H1 (cell line): ENCODE measurements around the gene CYP2F1. TPM values are rescaled to one million over a fixed set of nuclear protein-coding genes. Genes with fewer than 3 reads are reported as not detected.

Source experiments
- CTCF ChIA-PET: fragments of 300-600 bp; sonication (Branson Sonifier 250); formaldehyde crosslinking; loops from one replicate; lab custom pipeline; 2021; ENCODE audit not compliant: partially characterized antibody; lab: Charles Lee
- POLR2A ChIA-PET: fragments of 300-600 bp; sonication (Branson Sonifier 250); formaldehyde crosslinking; loops from one replicate; lab custom pipeline; 2021; ENCODE audit warnings: inconsistent platforms; ENCODE audit not compliant: partially characterized antibody; lab: Charles Lee
- DNase-seq, 2 experiments: peaks; one replicate each; pipeline versions ENCODE4 v3.0.0 to v3.0.0-alpha.2; 2010 to 2022; ENCODE audit warnings: low spot score in 2 of 2, low read depth in 1 of 2, mixed read lengths in 1 of 2
- FAIRE-seq: peaks from 2 replicates; lab custom pipeline; 2011; peaks lifted over from hg19 to GRCh38; lab: Jason Lieb, UNC
- H2AFZ ChIP-seq: 2 replicates; pipeline ENCODE4 v1.8.1; 2012; ENCODE audit warnings: low read length, inconsistent platforms
- H2AK5ac ChIP-seq: 2 replicates; pipeline ENCODE4 v1.6.1; 2013; ENCODE audit warnings: low read depth, low read length
- H2BK120ac ChIP-seq: replicated peaks from 2 replicates; pipeline ENCODE3; 2013; ENCODE audit warnings: low read depth, low read length, inconsistent platforms
- H2BK12ac ChIP-seq: 2 replicates; pipeline ENCODE4 v1.6.1; 2013; ENCODE audit warnings: low read depth, low read length
- H2BK15ac ChIP-seq: 2 replicates; pipeline ENCODE4 v1.6.1; 2013; ENCODE audit warnings: low read length
- H2BK20ac ChIP-seq: 2 replicates; pipeline ENCODE4 v1.6.1; 2013; ENCODE audit warnings: low read length
- H2BK5ac ChIP-seq: 2 replicates; pipeline ENCODE4 v1.6.1; 2013; ENCODE audit warnings: low read depth, low read length
- H3K14ac ChIP-seq: 2 replicates; pipeline ENCODE4 v1.6.1; 2013; ENCODE audit warnings: inconsistent platforms; ENCODE audit not compliant: insufficient read length
- H3K18ac ChIP-seq: 2 replicates; pipeline ENCODE4 v1.6.1; 2013; ENCODE audit warnings: low read length; ENCODE audit errors: extremely low read depth
- H3K23ac ChIP-seq: 2 replicates; pipeline ENCODE4 v1.6.1; 2013; ENCODE audit warnings: inconsistent platforms; ENCODE audit not compliant: insufficient read length
- H3K23me2 ChIP-seq: 2 replicates; pipeline ENCODE4 v1.6.1; 2013; ENCODE audit warnings: low read depth, low read length
- H3K27ac ChIP-seq: 2 replicates; pipeline ENCODE4 v1.6.1; 2011; ENCODE audit warnings: low read depth, low read length, inconsistent platforms
- H3K27me3 ChIP-seq, 4 experiments: replicated peaks in 1 of 4; 1 replicate in 1 of 4; 2 replicates in 3 of 4; pipeline versions ENCODE4 v1.6.1 to v1.8.1; 2011 to 2013; ENCODE audit warnings: low read length in 3 of 4, mild to moderate bottlenecking in 3 of 4, inconsistent platforms in 2 of 4, mixed read lengths in 2 of 4, moderate library complexity in 1 of 4; ENCODE audit not compliant: control insufficient read depth in 3 of 4, insufficient read depth in 3 of 4; ENCODE audit errors: extremely low read depth in 1 of 4
- H3K36me3 ChIP-seq, 4 experiments: 2 replicates each; pipeline versions ENCODE4 v1.6.1 to v1.8.1; 2011 to 2013; ENCODE audit warnings: mild to moderate bottlenecking in 4 of 4, low read length in 3 of 4, moderate library complexity in 2 of 4, control low read depth in 1 of 4, inconsistent platforms in 1 of 4; ENCODE audit not compliant: insufficient read depth in 4 of 4, control insufficient read depth in 2 of 4
- H3K4ac ChIP-seq: replicated peaks from 2 replicates; pipeline ENCODE3; 2013; ENCODE audit warnings: low read length, low read depth, mixed read lengths, inconsistent platforms; ENCODE audit not compliant: insufficient read length
- H3K4me1 ChIP-seq, 4 experiments: replicated peaks in 1 of 4; 1 replicate in 1 of 4; 2 replicates in 3 of 4; pipeline versions ENCODE4 v1.6.1 to v1.8.1; 2011 to 2013; ENCODE audit warnings: low read length in 3 of 4, inconsistent platforms in 2 of 4, mixed read lengths in 1 of 4; ENCODE audit not compliant: insufficient read depth in 4 of 4, control insufficient read depth in 3 of 4
- H3K4me2 ChIP-seq, 2 experiments: 2 replicates each; pipeline versions ENCODE4 v1.6.1 to v1.8.1; 2011 to 2013; ENCODE audit warnings: low read depth in 2 of 2, low read length in 2 of 2, control low read depth in 1 of 2, inconsistent platforms in 1 of 2, mild to moderate bottlenecking in 1 of 2; ENCODE audit not compliant: insufficient read depth in 1 of 2
- H3K4me3 ChIP-seq, 4 experiments: fragments of 200-600, 300-600 bp in 1 of 4; sonication (generic), shearing (Covaris generic), sonication (Bioruptor Twin) in 1 of 4; 2 replicates each; pipeline versions ENCODE4 v1.5.1 to v1.8.1; 2011 to 2016; ENCODE audit warnings: low read length in 4 of 4, low read depth in 3 of 4, control low read depth in 2 of 4, inconsistent platforms in 2 of 4, mild to moderate bottlenecking in 2 of 4, mixed read lengths in 1 of 4, moderate library complexity in 1 of 4; ENCODE audit not compliant: insufficient read depth in 2 of 4; ENCODE audit errors: extremely low read depth in 1 of 4
- H3K56ac ChIP-seq: replicated peaks from 2 replicates; pipeline ENCODE3; 2013; ENCODE audit warnings: low read depth, mild to moderate bottlenecking, mixed read lengths, low read length, inconsistent platforms; ENCODE audit not compliant: insufficient read length
- H3K79me1 ChIP-seq: 2 replicates; pipeline ENCODE4 v1.6.1; 2013; ENCODE audit warnings: low read depth, low read length, control low read depth
- H3K79me2 ChIP-seq, 2 experiments: 2 replicates each; pipeline versions ENCODE4 v1.6.1 to v1.8.1; 2012 to 2013; ENCODE audit warnings: low read length in 2 of 2, mild to moderate bottlenecking in 2 of 2, inconsistent platforms in 1 of 2; ENCODE audit not compliant: insufficient read depth in 2 of 2, control insufficient read depth in 1 of 2
- H3K9ac ChIP-seq, 4 experiments: replicated peaks in 1 of 4; 1 replicate in 1 of 4; 2 replicates in 3 of 4; pipeline versions ENCODE4 v1.6.1 to v1.8.1; 2011 to 2013; ENCODE audit warnings: low read depth in 3 of 4, low read length in 3 of 4, control low read depth in 2 of 4, mild to moderate bottlenecking in 2 of 4, moderate library complexity in 2 of 4, inconsistent platforms in 1 of 4; ENCODE audit errors: extremely low read depth in 1 of 4
- H3K9me3 ChIP-seq, 2 experiments: 2 replicates each; pipeline versions ENCODE4 v1.6.1 to v1.8.1; 2012 to 2013; ENCODE audit warnings: mild to moderate bottlenecking in 2 of 2, moderate library complexity in 2 of 2, control low read depth in 1 of 2, inconsistent platforms in 1 of 2, low read depth in 1 of 2, low read length in 1 of 2, mixed read lengths in 1 of 2; ENCODE audit not compliant: insufficient read depth in 2 of 2
- H4K20me1 ChIP-seq, 2 experiments: replicated peaks in 1 of 2; 2 replicates each; pipeline versions ENCODE3 to v1.8.1; 2011 to 2013; ENCODE audit warnings: inconsistent platforms in 2 of 2, low read length in 2 of 2, mild to moderate bottlenecking in 1 of 2; ENCODE audit not compliant: insufficient read depth in 2 of 2, control insufficient read depth in 1 of 2
- H4K5ac ChIP-seq: 2 replicates; pipeline ENCODE4 v1.6.1; 2013; ENCODE audit warnings: low read length, low read depth, mixed read lengths, inconsistent platforms; ENCODE audit not compliant: insufficient read length
- H4K8ac ChIP-seq: 2 replicates; pipeline ENCODE4 v1.8.0; 2013; ENCODE audit warnings: mild to moderate bottlenecking, moderate library complexity, low read length, inconsistent platforms; ENCODE audit not compliant: insufficient read depth; ENCODE audit errors: extremely low read depth
- H4K91ac ChIP-seq: replicated peaks from 2 replicates; pipeline ENCODE3; 2013; ENCODE audit warnings: low read length, mixed read lengths, inconsistent platforms; ENCODE audit not compliant: insufficient read length
- CEBPB ChIP-seq: IDR thresholded peaks from 2 replicates; pipeline ENCODE4 v1.6.1; 2012; ENCODE audit warnings: low read depth, low read length
- CREB1 ChIP-seq: IDR thresholded peaks from 2 replicates; pipeline ENCODE4 v1.6.1; 2012; ENCODE audit warnings: inconsistent platforms
- EGR1 ChIP-seq: IDR thresholded peaks from 2 replicates; pipeline ENCODE4 v1.6.1; 2011; ENCODE audit warnings: low read depth, low read length, borderline replicate concordance
- RNF2 ChIP-seq: fragments of 200-900, 300-1000 bp; sonication (generic); IDR thresholded peaks from 2 replicates; pipeline ENCODE4 v1.7.1; 2016; ENCODE audit warnings: borderline replicate concordance, low read depth, mild to moderate bottlenecking, antibody characterized with exemption, low read length; ENCODE audit not compliant: poor library complexity, severe bottlenecking; ENCODE audit errors: missing control alignments
- SIN3A ChIP-seq, 2 experiments: IDR thresholded peaks in 1 of 2; conservative IDR thresholded peaks in 1 of 2; 2 replicates each; pipeline ENCODE4 v1.6.1; 2011 to 2012; ENCODE audit warnings: low read length in 2 of 2, improper control_type of control experiment in 1 of 2, low read depth in 1 of 2, mild to moderate bottlenecking in 1 of 2
- SRF ChIP-seq: IDR thresholded peaks from 2 replicates; pipeline ENCODE4 v1.6.1; 2011; ENCODE audit warnings: mild to moderate bottlenecking, low read depth, low read length, moderate library complexity
- WGBS, 2 experiments: shearing (Covaris generic) in 1 of 2; methylation state at CpG; one replicate each; pipeline versions ENCODE4 v1.1.6 to v1.1.7; 2013 to 2015; ENCODE audit warnings: low lambda C conversion rate in 2 of 2, mixed read lengths in 2 of 2, inconsistent platforms in 1 of 2, low coverage in 1 of 2, missing lambda C conversion rate in 1 of 2; ENCODE audit not compliant: insufficient replicate concordance in 2 of 2, insufficient coverage in 1 of 2, insufficient read length in 1 of 2; ENCODE audit errors: extremely low coverage in 1 of 2, missing lambda C conversion rate in 1 of 2; 5-methylcytosine and 5-hydroxymethylcytosine counted together
- polyA plus RNA-seq, 7 experiments: library from polyadenylated mRNA; depleted of rRNA in 3 of 7; stranded (reverse) in 5 of 7; unstranded in 2 of 7; fragments of >200 nt in 5 of 7; fragments of 200-250 nt in 2 of 7; gene quantifications; 1 replicate in 5 of 7; 2 replicates in 1 of 7; 4 replicates in 1 of 7; pipeline versions ENCODE4 v1.2.1 to v1.2.3, GENCODE V29; 2011 to 2013; ENCODE audit warnings: missing spikeins in 2 of 7, mixed read lengths in 2 of 7
- total RNA-seq: library from RNA; stranded (reverse); fragmentation: NEBNext Ultra II Directional; extraction: Animal tissue kit (Norgen Biotek cat#: 25700); gene quantifications from 2 replicates; pipeline ENCODE4 v1.2.1, GENCODE V29; 2021

CYP2F1 gene
- total and polyA plus RNA-seq, 2 of the 8 experiments (the other 6 are each of a cell fraction or from before 2014, with no cell fraction given): 0.17 TPM; not detected in 1

- Histone ChIP-seq H3K14ac (no peak overlapping the region), H3K4me2 (no peak overlapping the region), H3K18ac (no peak overlapping the region), H3K23me2 (peaks cover 2% of the 10 kb centered on the region; the same call in 1 of the 2 replicates), H3K79me2 (no peaks in the 10 kb centered on the region), H2BK5ac (no peak overlapping the region), H3K23ac (no peak overlapping the region), H4K91ac (no peak overlapping the region), H2BK20ac (no peak overlapping the region), H2BK12ac (no peak overlapping the region), H4K5ac (no peak overlapping the region), H3K79me1 (no peaks in the 10 kb centered on the region), H3K27me3 (no peaks in the 10 kb centered on the region), H3K4me1 (no peaks in the 10 kb centered on the region; a peak in 1 of 7 replicates), H3K36me3 (no peaks in the 10 kb centered on the region), H4K8ac (no peak overlapping the region), H3K9ac (no peak overlapping the region; a peak in 1 of 7 replicates), H2AK5ac (no peak overlapping the region), H3K27ac (no peak overlapping the region), H3K9me3 (peaks cover 25 to 28% of the 10 kb centered on the region in 2 experiments), H2AFZ (no peak overlapping the region), H2BK15ac (no peak overlapping the region), H3K56ac (no peak overlapping the region), H3K4ac (no peak overlapping the region), H4K20me1 (no peaks in the 10 kb centered on the region), H3K4me3 (no peak overlapping the region), H2BK120ac (no peak overlapping the region)
- TF ChIP-seq CREB1 (no peak), SRF (no peak), RNF2 (no peak), SIN3A (conservative IDR thresholded peaks at IDR 0.05 in 1 of 2, IDR thresholded peaks at IDR 0.05 in 1 of 2; ENCODE audit: low read depth in 1 of 2, low read length in 2 of 2) (no peak), CEBPB (no peak), EGR1 (no peak)
- no peak for FAIRE-seq
- no peak for DNase-seq
- ChIA-PET POLR2A (no interaction called here), CTCF (interaction anchor here (0.6 kb wide), 1 partner anchor 10 kb away, joined by 3 read pairs; no protein-coding TSS in a partner anchor)
- WGBS, 2 experiments: 85% methylated on average over 8 of the region's 8 CpGs; no CpG with 5 or more reads in 1 of the 2 experiments
Observed at GRCh38 chr19:41116261-41116660, 2.0 kb downstream of the CYP2F1 start.
